K562 (cell line): Measurements from ENCODE around the gene FILIP1L. TPM values are rescaled to one million over a fixed set of nuclear protein-coding genes. Genes with fewer than 3 reads are reported as not detected.

Experiments
- ATAC-seq: fragments of 200-7000 bp; cut with Tn5 transposase; 3 replicates; pipeline ENCODE4 v1.9.1; 2020; ENCODE audit warnings: moderate library complexity
- BruUV-seq: library from RNA; stranded (reverse); fragments of 400-500 nt; replicated peaks from 2 replicates; lab custom pipeline; 2021; lab: Mats Ljungman, UMichigan
- CTCF ChIA-PET: fragments of 300-600 bp; formaldehyde crosslinking; extraction: SDS; loops from one replicate; lab custom pipeline; 2021; ENCODE audit warnings: low intra/inter-chr PET ratio; lab: Yijun Ruan, JAX
- POLR2A ChIA-PET: fragments of 300-600, 350-650 bp; sonication (Branson Sonifier 250); formaldehyde crosslinking; extraction: SDS; loops from one replicate; lab custom pipeline; 2021; ENCODE audit warnings: antibody characterized with exemption, inconsistent platforms; lab: Yijun Ruan, JAX
- DNase-seq, 4 experiments: peaks; one replicate each; pipeline versions ENCODE4 v3.0.0 to v3.0.0-alpha.2; 2011 to 2018; ENCODE audit warnings: low spot score in 3 of 4, mixed read lengths in 3 of 4; ENCODE audit errors: extremely low read depth in 1 of 4
- FAIRE-seq: peaks from 2 replicates; lab custom pipeline; 2011; peaks lifted over from hg19 to GRCh38; lab: Jason Lieb, UNC
- H2AFZ ChIP-seq: 2 replicates; pipeline ENCODE4 v1.6.0; 2011; ENCODE audit warnings: low read depth, low read length, control low read depth, inconsistent platforms
- H3K27ac ChIP-seq: fragments of 200-600 bp; 3 replicates; pipeline ENCODE4 v1.8.0; 2011; ENCODE audit warnings: low read depth, mild to moderate bottlenecking, control low read depth, inconsistent platforms, low read length, moderate library complexity, mixed read lengths; ENCODE audit errors: extremely low read depth
- H3K27me3 ChIP-seq, 2 experiments: fragments of 300-600 bp in 1 of 2; 2 replicates in 1 of 2; 3 replicates in 1 of 2; pipeline versions ENCODE4 v1.6.0 to v1.8.0; 2011; ENCODE audit warnings: inconsistent platforms in 2 of 2, low read length in 2 of 2, mild to moderate bottlenecking in 1 of 2, mixed read lengths in 1 of 2, moderate library complexity in 1 of 2; ENCODE audit not compliant: control insufficient read depth in 2 of 2, insufficient read depth in 2 of 2
- H3K36me3 ChIP-seq: fragments of 300-600 bp; 3 replicates; pipeline ENCODE4 v1.8.0; 2011; ENCODE audit warnings: mild to moderate bottlenecking, low read length, inconsistent platforms; ENCODE audit not compliant: control insufficient read depth, insufficient read depth
- H3K4me1 ChIP-seq, 2 experiments: fragments of 200-600 bp in 1 of 2; replicated peaks in 1 of 2; 2 replicates in 1 of 2; 3 replicates in 1 of 2; pipeline versions ENCODE4 v1.5.1 to v1.8.0; 2011; ENCODE audit warnings: inconsistent platforms in 2 of 2, low read length in 2 of 2, mild to moderate bottlenecking in 1 of 2, mixed read lengths in 1 of 2, moderate library complexity in 1 of 2; ENCODE audit not compliant: control insufficient read depth in 2 of 2, insufficient read depth in 2 of 2
- H3K4me2 ChIP-seq: 2 replicates; pipeline ENCODE4 v1.6.1; 2011; ENCODE audit warnings: low read length, control low read depth, inconsistent platforms, mixed read lengths; ENCODE audit not compliant: insufficient read depth
- H3K4me3 ChIP-seq: fragments of 200-600 bp; sonication (generic), shearing (Covaris generic); 2 replicates; pipeline ENCODE4 v1.5.1; 2016; ENCODE audit warnings: control low read depth, inconsistent platforms
- H3K79me2 ChIP-seq: fragments of 200-600 bp; 3 replicates; pipeline ENCODE4 v1.8.0; 2011; ENCODE audit warnings: low read length, inconsistent platforms; ENCODE audit not compliant: control insufficient read depth, insufficient read depth
- H3K9ac ChIP-seq, 2 experiments: 2 replicates each; pipeline versions ENCODE4 v1.6.0 to v1.6.1; 2011; ENCODE audit warnings: low read depth in 2 of 2, low read length in 2 of 2, control low read depth in 1 of 2, inconsistent platforms in 1 of 2, mild to moderate bottlenecking in 1 of 2, mixed read lengths in 1 of 2; ENCODE audit not compliant: insufficient read depth in 1 of 2
- H3K9me1 ChIP-seq: one replicate; pipeline ENCODE4 v1.6.0; 2011; ENCODE audit warnings: inconsistent platforms, mild to moderate bottlenecking, low read length, moderate library complexity; ENCODE audit not compliant: control insufficient read depth, insufficient read depth
- H3K9me3 ChIP-seq: replicated peaks from 2 replicates; pipeline ENCODE4 v1.5.1; 2011; ENCODE audit warnings: low read depth, low read length, inconsistent platforms; ENCODE audit not compliant: control insufficient read depth, insufficient read depth
- H4K20me1 ChIP-seq: replicated peaks from 2 replicates; pipeline ENCODE4 v1.6.1; 2011; ENCODE audit warnings: low read length, inconsistent platforms, mixed read lengths; ENCODE audit not compliant: control insufficient read depth, insufficient read depth
- BHLHE40 ChIP-seq: IDR thresholded peaks from 2 replicates; pipeline ENCODE4 v1.6.1; 2011; ENCODE audit warnings: low read length, improper control_type of control experiment
- CBX1 ChIP-seq: sonication (generic); IDR thresholded peaks from 2 replicates; pipeline ENCODE4 v1.6.1; 2016; ENCODE audit warnings: antibody characterized with exemption, low read depth, mild to moderate bottlenecking
- FOXA1 ChIP-seq: fragments of 450-650 bp; IDR thresholded peaks from 2 replicates; pipeline ENCODE4 v1.6.1; 2016; ENCODE audit warnings: mild to moderate bottlenecking, borderline replicate concordance
- FUS ChIP-seq: fragments of 200-400 bp; formaldehyde crosslinking; optimal IDR thresholded peaks from 2 replicates; pipeline ENCODE3; 2017; ENCODE audit warnings: low read depth, low read length
- HDAC3 ChIP-seq: fragments of 450-650 bp; IDR thresholded peaks from 2 replicates; pipeline ENCODE4 v1.6.1; 2018; ENCODE audit warnings: borderline replicate concordance, mild to moderate bottlenecking, moderate library complexity; ENCODE audit not compliant: partially characterized antibody
- NR2C1 ChIP-seq, 2 experiments: fragments of 450-650 bp; IDR thresholded peaks; 2 replicates each; pipeline ENCODE4 v1.6.1; 2017; ENCODE audit warnings: mild to moderate bottlenecking in 2 of 2, antibody characterized with exemption in 1 of 2, inconsistent platforms in 1 of 2, missing compliant biosample characterization in 1 of 2, missing genetic modification characterization in 1 of 2
- PHF20 ChIP-seq: fragments of 450-650 bp; IDR thresholded peaks from 2 replicates; pipeline ENCODE4 v1.6.1; 2018; ENCODE audit not compliant: partially characterized antibody
- PTBP1 ChIP-seq: fragments of 200-400 bp; formaldehyde crosslinking; IDR thresholded peaks from 2 replicates; pipeline ENCODE4 v1.6.1; 2017; ENCODE audit warnings: low read depth, low read length
- RBM22 ChIP-seq: fragments of 200-400 bp; formaldehyde crosslinking; IDR thresholded peaks from 2 replicates; pipeline ENCODE4 v1.6.1; 2018; ENCODE audit warnings: low read length, low read depth; ENCODE audit not compliant: poor library complexity, severe bottlenecking
- SMARCC2 ChIP-seq: fragments of 450-650 bp; IDR thresholded peaks from 2 replicates; pipeline ENCODE4 v1.6.1; 2017; ENCODE audit warnings: antibody characterized with exemption, moderate library complexity, mild to moderate bottlenecking, low read depth
- ZNF212 ChIP-seq: fragments of 450-650 bp; formaldehyde crosslinking; IDR thresholded peaks from 2 replicates; pipeline ENCODE4 v1.4.0; 2020; ENCODE audit warnings: mild to moderate bottlenecking
- ZNF445 ChIP-seq: fragments of 250-450 bp; sonication (Bioruptor Pico); IDR thresholded peaks from 2 replicates; pipeline ENCODE4 v1.4.0; 2020; ENCODE audit warnings: low read depth, mild to moderate bottlenecking, moderate library complexity
- WGBS: fragments of 100-300 bp; shearing (Covaris generic); methylation state at CpG from one replicate; pipeline ENCODE4 v1.1.6; 2016; ENCODE audit warnings: low coverage, mixed read lengths; ENCODE audit not compliant: insufficient coverage; ENCODE audit errors: missing lambda C conversion rate; 5-methylcytosine and 5-hydroxymethylcytosine counted together
- in situ Hi-C: fragments of 300-500 bp; cut with MboI; formaldehyde crosslinking; loops from 4 replicates; pipeline ENCODE4 v1.15.0; 2018; ENCODE audit warnings: inconsistent platforms, mixed read lengths
- intact Hi-C: fragments of 100-400 bp; cut with micrococcal nuclease; formaldehyde crosslinking; loops from 2 replicates; pipeline ENCODE4 v1.14.2; 2022
- polyA plus RNA-seq, 8 experiments: library from polyadenylated mRNA; depleted of rRNA in 4 of 8; stranded (reverse) in 5 of 8; unstranded in 3 of 8; fragments of >200 nt; fragmentation: Nextera tagmentation in 2 of 8; fragmentation: Illumina TruSeq in 1 of 8; extraction: Ambion mirVana in 2 of 8; extraction: Trizol in 1 of 8; gene quantifications; 2 replicates each; pipeline versions ENCODE4 v1.2.1 to v1.2.3, GENCODE V29; 2011 to 2014; ENCODE audit warnings: inconsistent platforms in 1 of 8, missing spikeins in 1 of 8
- total RNA-seq, 7 experiments: library from RNA; depleted of rRNA in 6 of 7; stranded (reverse); fragments of >200 nt in 6 of 7; fragmentation: Illumina TruSeq in 2 of 7; extraction: Trizol in 2 of 7; gene quantifications; 2 replicates each; pipeline versions ENCODE4 v1.2.1 to v1.2.3, GENCODE V29; 2011 to 2021; ENCODE audit warnings: low replicate concordance in 1 of 7
- TF ChIP-seq, protein P1 (sequence below): sonication (generic); IDR thresholded peaks from 2 replicates; pipeline ENCODE4 v1.6.1; 2016
- TF ChIP-seq, protein P2 (sequence below): fragments of 450-650 bp; IDR thresholded peaks from 2 replicates; pipeline ENCODE4 v1.6.1; 2016; ENCODE audit warnings: antibody characterized with exemption
- TF ChIP-seq, protein P3 (sequence below): fragments of 250-450 bp; sonication (Bioruptor Pico); IDR thresholded peaks from 2 replicates; pipeline ENCODE4 v1.5.1; 2021; ENCODE audit warnings: mild to moderate bottlenecking
- TF ChIP-seq, protein P4 (sequence below): fragments of 250-450 bp; sonication (Bioruptor Pico); IDR thresholded peaks from 2 replicates; pipeline ENCODE4 v1.5.0; 2020; ENCODE audit warnings: mild to moderate bottlenecking

FILIP1L gene
- total and polyA plus RNA-seq, 9 of the 15 experiments (the other 6 are each of a cell fraction or from before 2014, with no cell fraction given): 0.50 to 2.1 (median 1.1) TPM

DNA sequence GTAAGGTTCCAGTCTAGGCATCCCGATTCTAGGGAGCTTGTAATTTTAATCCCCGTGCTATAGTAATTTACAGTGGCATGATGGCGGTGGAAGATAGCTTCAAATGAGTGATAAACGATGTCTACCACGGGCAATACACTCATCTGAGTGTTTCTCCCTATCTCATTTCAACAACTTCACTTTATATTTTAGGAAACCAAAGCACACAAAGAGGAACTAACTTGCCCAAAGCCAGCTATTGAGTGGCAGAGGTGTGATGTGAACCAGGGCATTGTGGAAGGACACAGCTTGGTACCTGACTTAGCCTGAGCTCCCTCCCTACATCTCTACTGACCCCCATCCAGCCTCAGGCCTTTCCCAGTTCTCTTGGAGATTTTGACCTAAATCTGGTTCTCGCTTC, 16.9 kb upstream of the FILIP1L start:
- 26% methylated on average over 5 of the region's 6 CpGs for WGBS
- ATAC-seq: no peak
- no peak for DNase-seq
- in situ Hi-C loops: no loop called here
- no peak overlapping the region for H3K4me3 ChIP-seq
- H3K9ac ChIP-seq: no peak overlapping the region
- no peaks in the 10 kb centered on the region for H3K79me2 ChIP-seq
- no TSS peak for BruUV-seq
- no peaks in the 10 kb centered on the region for H3K9me3 ChIP-seq
- POLR2A ChIA-PET: interaction anchor here (0.7 kb wide), 1 partner anchor 123 kb away, joined by 3 read pairs; no protein-coding TSS in a partner anchor
- H3K27ac ChIP-seq: no peak overlapping the region
- no peak for FAIRE-seq
- no peak overlapping the region for H3K4me2 ChIP-seq
- intact Hi-C loops: no loop called here
- no peaks in the 10 kb centered on the region for H4K20me1 ChIP-seq
- H3K4me1 ChIP-seq: no peaks in the 10 kb centered on the region
- no peak overlapping the region for H2AFZ ChIP-seq
- H3K27me3 ChIP-seq: no peaks in the 10 kb centered on the region
- H3K9me1 ChIP-seq: no peaks in the 10 kb centered on the region
- TF ChIP-seq, protein P1, sequence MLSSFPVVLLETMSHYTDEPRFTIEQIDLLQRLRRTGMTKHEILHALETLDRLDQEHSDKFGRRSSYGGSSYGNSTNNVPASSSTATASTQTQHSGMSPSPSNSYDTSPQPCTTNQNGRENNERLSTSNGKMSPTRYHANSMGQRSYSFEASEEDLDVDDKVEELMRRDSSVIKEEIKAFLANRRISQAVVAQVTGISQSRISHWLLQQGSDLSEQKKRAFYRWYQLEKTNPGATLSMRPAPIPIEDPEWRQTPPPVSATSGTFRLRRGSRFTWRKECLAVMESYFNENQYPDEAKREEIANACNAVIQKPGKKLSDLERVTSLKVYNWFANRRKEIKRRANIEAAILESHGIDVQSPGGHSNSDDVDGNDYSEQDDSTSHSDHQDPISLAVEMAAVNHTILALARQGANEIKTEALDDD: no peak
- TF ChIP-seq FUS: no peak
- TF ChIP-seq FOXA1: no peak
- no peak for TF ChIP-seq PHF20
- no peak for TF ChIP-seq ZNF445
- no peak for TF ChIP-seq ZNF212
- no peak for TF ChIP-seq RBM22
- TF ChIP-seq, protein P2, sequence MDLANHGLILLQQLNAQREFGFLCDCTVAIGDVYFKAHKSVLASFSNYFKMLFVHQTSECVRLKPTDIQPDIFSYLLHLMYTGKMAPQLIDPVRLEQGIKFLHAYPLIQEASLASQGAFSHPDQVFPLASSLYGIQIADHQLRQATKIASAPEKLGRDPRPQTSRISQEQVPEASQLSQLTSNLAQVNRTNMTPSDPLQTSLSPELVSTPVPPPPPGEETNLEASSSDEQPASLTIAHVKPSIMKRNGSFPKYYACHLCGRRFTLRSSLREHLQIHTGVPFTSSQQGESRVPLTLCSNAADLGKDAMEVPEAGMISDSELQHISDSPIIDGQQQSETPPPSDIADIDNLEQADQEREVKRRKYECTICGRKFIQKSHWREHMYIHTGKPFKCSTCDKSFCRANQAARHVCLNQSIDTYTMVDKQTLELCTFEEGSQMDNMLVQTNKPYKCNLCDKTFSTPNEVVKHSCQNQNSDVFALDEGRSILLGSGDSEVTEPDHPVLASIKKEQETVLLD: no peak
- TF ChIP-seq CBX1: no peak
- TF ChIP-seq, protein P3, sequence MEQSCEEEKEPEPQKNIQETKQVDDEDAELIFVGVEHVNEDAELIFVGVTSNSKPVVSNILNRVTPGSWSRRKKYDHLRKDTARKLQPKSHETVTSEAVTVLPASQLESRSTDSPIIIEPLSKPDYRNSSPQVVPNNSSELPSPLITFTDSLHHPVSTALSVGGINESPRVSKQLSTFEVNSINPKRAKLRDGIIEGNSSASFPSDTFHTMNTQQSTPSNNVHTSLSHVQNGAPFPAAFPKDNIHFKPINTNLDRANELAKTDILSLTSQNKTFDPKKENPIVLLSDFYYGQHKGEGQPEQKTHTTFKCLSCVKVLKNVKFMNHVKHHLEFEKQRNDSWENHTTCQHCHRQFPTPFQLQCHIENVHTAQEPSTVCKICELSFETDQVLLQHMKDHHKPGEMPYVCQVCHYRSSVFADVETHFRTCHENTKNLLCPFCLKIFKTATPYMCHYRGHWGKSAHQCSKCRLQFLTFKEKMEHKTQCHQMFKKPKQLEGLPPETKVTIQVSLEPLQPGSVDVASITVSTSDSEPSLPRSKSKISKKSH: no peak
- TF ChIP-seq PTBP1: no peak
- TF ChIP-seq NR2C1 (IDR thresholded peaks at IDR 0.05): no peak
- TF ChIP-seq NR2C1 (tag; IDR thresholded peaks at IDR 0.05): no peak
- TF ChIP-seq BHLHE40: no peak
- no peak for TF ChIP-seq SMARCC2
- TF ChIP-seq HDAC3: no peak
- TF ChIP-seq, protein P4, sequence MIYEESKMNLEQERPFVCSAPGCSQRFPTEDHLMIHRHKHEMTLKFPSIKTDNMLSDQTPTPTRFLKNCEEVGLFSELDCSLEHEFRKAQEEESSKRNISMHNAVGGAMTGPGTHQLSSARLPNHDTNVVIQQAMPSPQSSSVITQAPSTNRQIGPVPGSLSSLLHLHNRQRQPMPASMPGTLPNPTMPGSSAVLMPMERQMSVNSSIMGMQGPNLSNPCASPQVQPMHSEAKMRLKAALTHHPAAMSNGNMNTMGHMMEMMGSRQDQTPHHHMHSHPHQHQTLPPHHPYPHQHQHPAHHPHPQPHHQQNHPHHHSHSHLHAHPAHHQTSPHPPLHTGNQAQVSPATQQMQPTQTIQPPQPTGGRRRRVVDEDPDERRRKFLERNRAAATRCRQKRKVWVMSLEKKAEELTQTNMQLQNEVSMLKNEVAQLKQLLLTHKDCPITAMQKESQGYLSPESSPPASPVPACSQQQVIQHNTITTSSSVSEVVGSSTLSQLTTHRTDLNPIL (CRISPR knock-in tag): no peak
- CTCF ChIA-PET: no interaction called here
- no peaks in the 10 kb centered on the region for H3K36me3 ChIP-seq
